GM13977 (cell line): ENCODE results near the gene CLDN9.

Experiments used
- DNase-seq: peaks from one replicate; pipeline ENCODE4 v3.0.0; 2012; ENCODE audit warnings: low spot score
- CTCF ChIP-seq: IDR thresholded peaks from 2 replicates; pipeline ENCODE4 v1.5.1; 2012; ENCODE audit warnings: mild to moderate bottlenecking, control low read depth; ENCODE audit not compliant: insufficient read depth; ENCODE audit errors: extremely low read depth, missing control alignments
- in situ Hi-C: fragments of 300-500 bp; cut with MboI; formaldehyde crosslinking; loops from one replicate; pipeline ENCODE4 v1.12.0; 2022; ENCODE audit warnings: low sequenced_read_pairs, low pct_unique_long_range_greater_than_20kb, mixed read lengths, inconsistent platforms; ENCODE audit not compliant: unreplicated experiment

Gene CLDN9

GRCh38 chr16:3060339-3061127 is 47.8 kb downstream of the CLDN9 start:
- in situ Hi-C loops = loop anchor here (10.0 kb wide), 1 partner anchor 104 kb away; no protein-coding TSS in a partner anchor
- DNase-seq = no peak
- no peak for TF ChIP-seq CTCF

- DNase-seq = no peak
- in situ Hi-C loops = loop anchor here (10.0 kb wide), 1 partner anchor 102 kb away; no protein-coding TSS in a partner anchor
- no peak for TF ChIP-seq CTCF
Observed at GRCh38 chr16:3062553-3062952, 49.8 kb downstream of the CLDN9 start.

- TF ChIP-seq CTCF = no peak
- in situ Hi-C loops = loop anchor here (10.0 kb wide), 1 partner anchor 101 kb away; no protein-coding TSS in a partner anchor
- DNase-seq = no peak
Observed at GRCh38 chr16:3063625-3064386, 51.1 kb downstream of the CLDN9 start.
